D341Med (cell line): ENCODE results near the gene MAZ.
"Not testable (repeated sequence)": the region's sequence is repeated elsewhere in the genome, so short reads cannot be mapped to it uniquely, and the experiment has no call there.

Source experiments
- DNase-seq: peaks from one replicate; pipeline ENCODE4 v3.0.0; 2012; ENCODE audit warnings: low spot score

Gene MAZ

GRCh38 chr16:29806099-29806579 lies at the start of gene MAZ:
Gene MAZ (plus strand): TSS chr16:29806529. CDS start chr16:29806702, 173 bp downstream.
- peak; percentile 86 for DNase-seq

- DNase-seq, result no peak
Measured at GRCh38 chr16:29756654-29757053, 49.7 kb upstream of the MAZ start.

- not testable (repeated sequence) for DNase-seq
Measured at GRCh38 chr16:29757086-29757485, 49.2 kb upstream of the MAZ start.

- DNase-seq, result no peak
Measured at GRCh38 chr16:29757950-29758466, 48.3 kb upstream of the MAZ start.

GRCh38 chr16:29760567-29761279 lies 45.6 kb upstream of the MAZ start:
- no peak for DNase-seq

GRCh38 chr16:29761280-29761651 lies 45.1 kb upstream of the MAZ start:
- DNase-seq, result not testable (repeated sequence)

- DNase-seq, result no peak
Measured at GRCh38 chr16:29761882-29762281, 44.4 kb upstream of the MAZ start.

GRCh38 chr16:29763326-29763725 lies 43.0 kb upstream of the MAZ start:
- DNase-seq, result no peak

- DNase-seq, result no peak
Measured at GRCh38 chr16:29765167-29766032, 40.9 kb upstream of the MAZ start.

- DNase-seq, result no peak
Measured at GRCh38 chr16:29766571-29766970, 39.8 kb upstream of the MAZ start.

GRCh38 chr16:29767062-29767461 lies 39.3 kb upstream of the MAZ start:
- no peak for DNase-seq

GRCh38 chr16:29769507-29769906 lies 36.8 kb upstream of the MAZ start:
- DNase-seq, result no peak

GRCh38 chr16:29770250-29770929 lies 35.9 kb upstream of the MAZ start:
- DNase-seq, result no peak

GRCh38 chr16:29772330-29772729 lies 34.0 kb upstream of the MAZ start:
- not testable (repeated sequence) for DNase-seq

- DNase-seq, result no peak
Measured at GRCh38 chr16:29774730-29775129, 31.6 kb upstream of the MAZ start.

GRCh38 chr16:29775742-29776408 lies 30.5 kb upstream of the MAZ start:
- DNase-seq, result no peak

- DNase-seq, result no peak
Measured at GRCh38 chr16:29777576-29778350, 28.6 kb upstream of the MAZ start, which contains the start of gene ZG16. Gene ZG16 (plus strand): TSS chr16:29778256. CDS start chr16:29779267, 1,011 bp downstream.

- no peak for DNase-seq
Measured at GRCh38 chr16:29779474-29779873, 26.9 kb upstream of the MAZ start.

- DNase-seq, result not testable (repeated sequence)
Measured at GRCh38 chr16:29783094-29783953, 23.0 kb upstream of the MAZ start.

GRCh38 chr16:29784157-29784556 lies 22.2 kb upstream of the MAZ start:
- no peak for DNase-seq
